GM18858 (cell line): ENCODE data around the gene KDM1A.
"Not testable (repeated sequence)": the region's sequence is repeated elsewhere in the genome, so short reads cannot be mapped to it uniquely, and the experiment has no call there.

ENCODE experiments used
- ATAC-seq: cut with Tn5 transposase; IDR thresholded peaks from one replicate; pipeline ENCODE4 v1.9.1; 2021; ENCODE audit not compliant: unreplicated experiment

Gene KDM1A

DNA sequence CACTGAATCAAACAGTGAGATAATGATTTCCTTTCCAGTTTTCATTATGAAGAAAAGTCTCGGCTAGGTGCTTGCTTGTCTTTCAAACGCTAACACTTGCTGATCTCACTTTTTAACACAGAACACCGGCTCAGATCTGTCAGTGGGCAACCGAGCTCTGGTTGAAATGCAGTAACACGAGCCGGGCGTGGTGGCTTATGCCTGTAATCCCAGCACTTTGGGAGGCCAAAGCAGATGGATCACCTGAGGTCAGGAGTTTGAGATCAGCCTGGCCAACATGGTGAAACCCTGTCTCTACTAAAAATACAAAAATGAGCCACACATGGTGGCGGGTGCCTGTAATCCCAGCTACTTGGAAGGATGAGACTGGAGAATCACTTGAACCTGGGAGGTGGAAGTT lies 9.2 kb upstream of the KDM1A start:
- ATAC-seq: not testable (repeated sequence)

DNA sequence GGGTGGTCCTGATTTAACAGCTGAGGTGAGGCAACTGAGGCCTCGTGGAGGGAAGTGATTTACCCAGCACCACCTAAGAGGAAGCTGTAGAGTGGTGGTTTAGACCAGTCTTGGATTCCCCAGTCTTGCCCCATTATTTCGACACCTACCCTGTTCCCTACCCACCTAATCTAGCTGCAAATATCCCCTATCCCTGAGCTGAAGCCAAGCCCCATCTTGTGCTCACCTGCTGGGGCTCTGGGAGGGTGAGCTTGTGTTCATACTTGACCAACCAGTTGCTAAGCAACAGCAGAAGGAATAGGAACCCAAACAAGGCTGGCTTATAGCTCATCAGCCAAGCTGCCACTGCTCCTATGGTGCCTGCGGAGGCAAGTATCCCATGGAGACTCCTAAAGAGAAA lies 5.6 kb upstream of the KDM1A start:
- ATAC-seq: no peak

DNA sequence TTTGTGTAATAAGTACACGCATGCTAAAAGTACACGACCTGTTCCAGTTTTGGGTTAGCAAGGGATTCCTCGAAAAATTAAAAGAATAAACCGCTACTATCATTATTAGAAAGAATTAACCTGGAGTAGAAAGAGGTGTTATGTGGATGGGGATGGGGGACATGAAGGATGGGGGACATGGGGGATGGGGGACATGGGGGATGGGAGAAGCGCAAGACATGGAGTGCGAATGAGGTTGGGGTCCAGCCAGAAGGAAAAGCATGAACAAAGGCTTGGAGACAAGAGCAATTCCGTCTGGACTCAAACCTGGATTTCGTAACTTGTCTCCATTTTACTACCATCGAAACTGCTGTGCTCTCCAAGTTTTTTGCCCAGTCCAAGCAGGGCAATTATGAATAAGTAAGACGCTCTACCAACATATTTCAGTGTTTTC lies 591 bp upstream of the KDM1A start:
- ATAC-seq: no peak

DNA sequence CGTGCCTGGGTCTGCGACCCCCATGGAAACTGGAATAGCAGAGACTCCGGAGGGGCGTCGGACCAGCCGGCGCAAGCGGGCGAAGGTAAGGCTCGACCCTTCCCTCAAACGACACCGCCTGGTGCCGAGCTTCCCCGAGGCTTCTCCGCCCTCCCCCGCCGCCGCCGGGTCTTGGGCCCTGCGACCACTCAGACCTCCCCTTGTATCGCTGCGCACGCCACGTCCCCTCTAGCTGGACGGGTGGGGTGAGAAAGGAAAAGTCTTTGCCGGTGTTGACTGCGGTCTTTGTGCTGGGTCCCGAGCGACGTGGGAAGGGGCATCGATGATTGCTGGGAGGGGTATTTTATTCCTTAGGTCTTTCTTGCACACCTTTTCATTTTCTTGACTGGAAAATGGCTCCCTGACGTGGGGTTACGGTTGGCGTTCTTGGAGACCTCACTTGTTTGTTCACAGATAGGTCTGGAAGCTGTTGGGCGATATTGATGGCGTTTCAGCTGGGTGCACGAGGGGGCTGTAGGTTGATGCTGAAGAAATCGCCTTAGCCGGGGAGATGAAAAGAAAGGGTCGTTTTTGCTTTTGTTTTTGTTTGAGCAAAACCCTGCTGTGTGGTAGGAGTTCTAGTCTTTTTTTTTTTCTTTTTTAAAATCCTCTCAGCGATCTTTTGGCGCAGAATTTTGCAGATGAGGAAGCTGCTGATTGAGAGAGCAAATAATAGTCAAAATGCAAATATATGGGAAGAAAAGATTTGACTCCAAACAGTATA lies 776 bp downstream of the KDM1A start:
- ATAC-seq: no peak

DNA sequence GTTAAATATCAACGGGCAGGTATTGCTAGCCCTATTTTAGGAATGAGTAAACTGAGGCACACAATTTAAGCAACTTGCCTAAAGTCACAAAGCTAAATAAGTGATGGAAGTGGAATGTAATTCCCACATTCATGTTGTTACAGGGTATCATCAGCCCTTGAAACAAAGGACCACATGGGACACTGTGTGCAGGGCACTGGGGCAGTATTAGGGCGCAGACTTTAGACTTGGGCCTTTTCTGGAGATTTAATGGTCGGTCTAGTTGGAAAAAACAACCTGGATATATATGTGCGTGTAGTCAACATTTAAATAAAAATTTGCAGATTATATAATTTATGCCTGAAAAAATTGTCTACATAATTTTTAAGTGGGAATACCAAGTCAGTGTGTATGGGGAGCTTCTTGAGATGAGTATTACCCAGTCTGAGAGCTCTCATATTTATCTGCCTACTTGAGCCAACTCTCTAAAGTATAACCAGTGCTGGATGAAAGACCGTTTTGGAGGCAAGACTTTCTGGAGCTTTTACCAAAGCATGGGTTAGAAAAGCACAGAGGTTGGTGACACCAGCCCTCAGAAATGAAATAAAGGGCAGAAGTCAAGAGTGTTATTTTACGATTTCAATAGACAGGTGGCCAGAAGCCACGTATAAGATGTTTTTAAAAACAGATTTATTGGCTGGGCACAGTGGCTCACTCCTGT lies 1.6 kb downstream of the KDM1A start:
- no peak for ATAC-seq

DNA sequence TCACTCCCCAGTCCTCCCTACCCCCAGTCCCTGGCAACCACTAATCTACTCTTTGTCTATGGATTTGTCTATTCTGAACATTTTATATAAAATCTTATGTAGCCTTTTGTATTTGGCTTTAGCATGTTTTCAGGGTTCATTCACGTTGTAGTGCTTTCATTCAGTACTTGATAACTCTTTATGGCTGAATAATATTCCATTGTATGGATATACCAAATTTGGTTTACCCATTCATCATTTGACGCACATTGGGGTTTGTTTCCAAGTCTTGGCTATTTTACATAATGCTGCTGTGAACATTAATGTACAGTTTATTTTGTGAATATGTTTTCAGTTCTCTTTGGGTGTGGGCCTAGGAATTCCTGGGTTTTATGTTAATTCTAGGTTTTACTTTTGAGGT lies 2.6 kb downstream of the KDM1A start:
- ATAC-seq: no peak

DNA sequence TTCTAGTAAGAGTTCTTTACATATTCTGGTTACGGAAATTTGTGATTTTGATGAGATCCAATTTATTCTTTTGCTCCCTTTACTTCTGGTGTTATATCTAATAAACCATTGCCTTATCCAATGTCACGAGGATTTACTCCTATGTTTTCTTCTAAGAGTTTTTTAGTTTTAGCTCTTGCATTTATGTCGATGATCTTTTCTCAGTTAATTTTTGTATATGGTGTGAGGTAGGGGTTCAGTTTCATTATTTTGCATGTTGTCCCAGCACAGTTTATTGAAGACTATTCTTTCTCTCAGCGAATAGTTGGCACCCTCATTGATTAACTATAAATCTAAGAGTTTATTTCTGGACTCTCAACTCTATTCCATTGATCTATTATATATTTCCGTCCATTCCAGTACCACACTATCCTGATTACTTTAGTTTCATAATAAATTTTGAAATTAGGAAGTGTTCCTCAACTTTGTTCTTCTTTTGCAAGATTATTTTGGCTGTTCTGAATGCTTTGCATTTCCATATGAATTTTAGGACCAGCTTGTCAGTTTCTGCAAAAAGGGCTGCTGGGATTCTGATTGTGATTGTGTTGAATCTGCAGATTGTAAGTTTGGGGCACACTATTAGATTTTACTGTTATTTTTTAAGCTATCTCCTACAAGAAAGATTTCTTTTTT lies 4.0 kb downstream of the KDM1A start:
- no peak for ATAC-seq

DNA sequence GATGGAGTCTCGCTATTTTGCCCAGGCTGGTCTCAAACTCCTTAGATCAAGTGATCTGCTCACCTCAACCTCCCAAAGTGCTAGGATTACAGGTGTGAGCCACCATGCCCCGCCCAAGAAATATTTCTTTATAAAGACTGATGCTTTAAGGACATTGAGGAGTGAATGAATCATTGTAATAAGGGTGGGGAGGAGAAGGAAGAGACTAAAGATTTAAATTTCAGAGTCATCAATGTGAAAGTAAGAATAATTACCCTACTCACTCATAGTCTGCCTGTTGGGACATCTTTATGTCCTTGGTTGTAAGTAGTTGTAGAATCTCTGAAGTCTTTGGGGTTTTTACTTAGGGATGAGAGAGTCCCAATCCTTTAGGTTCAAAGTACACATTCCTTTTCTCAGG lies 7.3 kb downstream of the KDM1A start:
- no peak for ATAC-seq

DNA sequence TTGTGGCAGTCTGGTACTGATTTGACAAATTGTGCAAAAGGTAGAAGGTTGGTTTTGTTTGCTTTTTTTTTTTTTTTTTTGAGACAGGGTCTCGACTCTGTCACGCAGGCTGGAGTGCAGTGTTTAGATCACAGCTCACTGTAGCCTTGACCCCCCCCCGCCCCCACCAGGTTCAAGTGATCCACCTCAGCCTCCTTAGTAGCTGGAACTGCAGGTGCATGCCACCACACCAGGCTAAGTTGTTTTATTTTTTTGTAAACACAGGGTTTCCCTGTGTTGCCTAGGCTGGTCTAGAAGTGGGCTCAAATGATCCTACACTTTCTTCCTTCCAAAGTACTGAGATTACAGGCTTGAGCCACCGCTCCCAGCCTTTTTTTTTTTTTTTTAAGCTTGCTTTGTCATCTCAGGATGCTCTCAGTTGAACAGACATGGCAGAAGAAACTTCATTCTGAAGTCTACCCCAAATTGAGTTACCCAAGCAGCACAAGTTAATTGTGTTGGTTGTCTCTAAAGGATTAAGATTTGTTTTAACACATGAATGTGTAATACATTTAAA lies 8.2 kb downstream of the KDM1A start:
- ATAC-seq: no peak

DNA sequence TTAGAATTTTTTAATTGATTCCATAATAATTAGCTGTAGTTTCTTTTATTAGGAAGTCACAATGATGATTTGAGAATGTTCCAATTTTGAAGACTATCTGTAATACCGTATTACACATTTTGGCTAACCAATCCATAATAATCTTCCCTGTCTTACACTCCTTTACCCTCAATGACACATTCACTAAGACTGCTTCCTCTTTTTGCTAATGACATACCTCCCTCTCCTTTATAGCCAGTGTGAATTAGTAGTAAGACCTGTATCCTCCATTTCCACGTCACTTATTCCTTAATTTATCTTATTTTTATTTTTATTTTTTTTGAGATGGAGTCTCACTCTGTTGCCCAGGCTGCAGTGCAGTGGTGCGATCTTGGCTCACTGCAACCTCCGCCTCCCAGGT lies 10.1 kb downstream of the KDM1A start:
- no peak for ATAC-seq

DNA sequence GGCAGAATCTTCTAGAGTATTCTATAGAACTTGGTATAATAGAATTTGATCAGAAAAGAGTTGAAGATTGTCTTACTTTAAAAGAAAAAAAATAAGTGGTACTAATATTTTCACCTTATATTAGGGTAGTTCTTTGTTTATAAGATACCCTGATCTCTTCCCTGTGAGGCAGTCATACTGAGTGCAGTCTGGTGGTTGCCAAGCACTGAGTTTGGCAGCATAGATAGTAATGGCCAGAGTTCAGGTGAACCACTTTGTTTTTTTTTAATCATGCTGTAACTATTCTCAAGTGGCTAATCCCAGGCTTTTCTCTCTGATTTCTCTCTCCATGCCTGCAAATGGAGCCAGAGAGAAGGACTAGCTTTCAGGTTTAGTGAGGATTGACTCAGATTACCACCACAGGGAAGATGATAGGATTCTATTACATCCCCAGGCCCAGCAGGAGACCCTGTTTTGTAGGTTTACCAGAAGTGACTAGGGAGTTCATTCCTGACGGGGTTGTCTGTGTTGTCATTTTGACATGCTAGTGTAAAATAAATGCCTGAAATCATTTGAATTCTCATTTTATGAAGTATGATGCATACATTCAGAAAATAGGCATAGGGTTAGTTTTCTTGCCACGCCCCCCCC lies 16.7 kb downstream of the KDM1A start:
- ATAC-seq: no peak

DNA sequence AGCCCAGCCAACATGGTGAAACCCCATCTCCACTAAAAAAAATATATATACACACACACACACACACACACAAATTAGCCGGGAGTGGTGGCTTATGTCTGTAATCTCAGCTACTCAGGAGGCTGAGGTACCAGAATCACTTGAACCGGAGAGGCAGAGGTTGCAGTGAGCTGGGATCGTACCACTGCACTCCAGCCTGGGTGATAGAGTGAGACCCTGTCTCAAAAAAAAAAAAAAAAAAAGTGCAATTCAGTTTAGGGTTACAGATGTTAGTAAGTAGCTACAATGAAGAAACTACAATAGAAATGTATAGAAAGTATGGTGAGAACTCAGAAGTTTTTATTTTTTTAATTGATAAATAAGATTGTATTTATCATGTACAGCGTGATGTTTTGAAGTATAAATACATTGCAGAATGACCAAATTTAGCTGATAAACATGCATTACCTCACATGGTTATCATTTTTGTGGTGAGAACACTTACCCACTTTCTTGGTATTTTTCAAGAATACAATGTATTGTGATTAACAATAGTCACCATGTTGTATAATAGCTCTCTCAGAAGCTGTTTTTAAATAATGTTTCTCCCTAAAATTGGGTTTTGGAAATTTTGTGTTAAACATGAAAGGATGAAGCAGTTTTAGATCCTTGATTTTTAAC lies 17.9 kb downstream of the KDM1A start:
- ATAC-seq: no peak

DNA sequence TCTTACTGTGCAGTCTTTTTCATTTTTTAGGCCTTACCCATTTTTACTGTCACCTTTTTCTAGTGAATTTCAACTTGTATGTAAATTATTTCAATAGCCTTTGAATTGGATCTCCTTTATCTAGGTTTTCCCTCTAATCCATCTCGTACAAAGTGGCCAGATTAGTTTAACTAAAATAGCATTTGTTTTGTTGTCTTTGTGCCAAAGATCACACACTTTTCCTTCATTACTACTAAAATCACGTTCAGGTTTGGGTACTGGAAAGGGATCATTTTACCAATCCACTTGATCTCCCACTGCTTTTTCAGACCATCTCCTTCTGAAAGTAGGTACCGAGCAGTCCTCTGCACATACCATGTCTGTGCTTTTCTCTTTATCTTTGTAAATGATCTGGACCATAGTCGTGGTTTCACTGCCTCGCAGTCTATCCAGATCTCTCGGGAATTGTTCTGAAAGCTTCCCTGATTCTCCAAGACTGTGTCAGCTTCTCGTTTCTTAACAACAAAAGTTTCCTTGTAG lies 20.1 kb downstream of the KDM1A start:
- no peak for ATAC-seq

DNA sequence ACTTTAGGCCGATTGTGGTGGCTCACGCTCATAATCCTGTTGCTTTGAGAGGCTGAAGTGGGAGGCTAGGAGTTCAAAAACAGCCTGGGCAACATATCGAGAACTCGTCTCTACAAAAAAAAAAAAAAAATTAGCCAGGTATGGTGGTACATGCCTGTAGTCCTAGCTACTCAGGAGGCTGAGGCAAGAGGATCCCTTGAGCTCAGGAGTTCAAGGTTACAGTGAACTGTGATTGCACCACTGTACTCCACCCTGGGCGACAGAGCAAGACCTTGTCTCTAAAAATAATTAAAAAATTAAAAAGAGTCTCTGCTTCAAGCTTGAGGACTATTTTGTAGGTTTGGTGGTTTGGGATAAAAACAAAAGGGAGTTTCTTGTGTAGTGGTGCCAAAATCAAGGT lies 21.2 kb downstream of the KDM1A start:
- ATAC-seq: no peak

DNA sequence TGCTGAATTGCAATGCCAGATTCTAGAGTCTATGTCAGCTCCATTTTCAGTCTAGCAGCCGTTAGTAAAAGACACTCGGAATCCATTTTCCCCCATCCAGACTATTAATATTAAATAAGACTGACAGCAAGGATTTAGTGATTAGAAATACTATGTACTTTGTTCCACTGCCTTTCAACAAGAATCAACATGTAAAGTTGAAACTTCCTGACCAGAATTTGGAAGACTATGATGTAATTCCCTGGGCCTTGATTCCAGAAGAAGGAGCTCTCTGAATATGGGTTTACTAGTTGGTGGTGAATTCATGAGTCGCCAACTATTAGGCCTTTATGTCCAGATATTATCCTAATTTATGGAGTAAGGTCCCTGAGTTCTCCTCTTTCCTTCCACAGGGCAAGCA lies 24.8 kb downstream of the KDM1A start:
- ATAC-seq: no peak

DNA sequence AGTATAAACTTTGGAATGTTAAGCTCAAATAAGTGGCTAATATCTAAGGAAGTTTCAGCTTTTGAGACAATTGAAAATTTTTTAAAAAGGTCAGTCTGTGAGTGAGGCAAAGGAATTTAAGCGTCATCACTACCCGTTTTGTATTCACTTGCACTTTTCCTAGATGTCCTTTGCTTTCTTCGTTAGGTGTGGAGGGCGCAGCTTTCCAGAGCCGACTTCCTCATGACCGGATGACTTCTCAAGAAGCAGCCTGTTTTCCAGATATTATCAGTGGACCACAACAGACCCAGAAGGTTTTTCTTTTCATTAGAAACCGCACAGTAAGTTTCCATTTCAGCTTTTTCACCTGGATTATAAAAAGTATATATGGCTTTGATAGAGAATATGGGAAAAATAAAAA lies 30.9 kb downstream of the KDM1A start:
- ATAC-seq: no peak

DNA sequence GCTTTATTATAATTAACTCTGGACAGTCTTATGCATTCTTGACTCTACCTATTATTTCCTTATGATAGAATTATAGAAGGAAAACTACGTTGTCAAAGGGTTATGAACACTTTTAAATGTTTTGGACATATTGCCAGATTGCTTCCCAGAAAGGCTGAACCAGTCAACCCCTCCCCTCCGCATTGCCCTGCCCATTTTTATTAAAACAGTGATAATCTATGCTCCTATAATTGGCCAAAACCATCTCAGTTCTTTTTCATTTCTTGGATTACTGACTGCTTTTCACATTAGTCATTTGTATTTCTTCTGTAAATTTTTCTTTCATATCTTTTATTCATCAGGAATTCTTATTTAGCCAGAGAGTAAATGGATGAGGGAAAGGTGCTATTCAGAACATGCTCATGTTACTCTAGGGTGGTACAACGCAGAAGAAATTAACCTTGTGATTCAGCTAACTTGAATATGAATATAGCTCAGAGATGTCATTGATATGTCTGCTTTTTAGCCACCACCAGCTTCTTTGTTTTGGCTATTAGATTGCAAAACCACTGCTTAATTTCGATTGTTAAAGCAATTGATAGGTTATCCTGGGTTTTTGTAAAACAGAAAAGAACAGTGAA lies 32.1 kb downstream of the KDM1A start:
- no peak for ATAC-seq

DNA sequence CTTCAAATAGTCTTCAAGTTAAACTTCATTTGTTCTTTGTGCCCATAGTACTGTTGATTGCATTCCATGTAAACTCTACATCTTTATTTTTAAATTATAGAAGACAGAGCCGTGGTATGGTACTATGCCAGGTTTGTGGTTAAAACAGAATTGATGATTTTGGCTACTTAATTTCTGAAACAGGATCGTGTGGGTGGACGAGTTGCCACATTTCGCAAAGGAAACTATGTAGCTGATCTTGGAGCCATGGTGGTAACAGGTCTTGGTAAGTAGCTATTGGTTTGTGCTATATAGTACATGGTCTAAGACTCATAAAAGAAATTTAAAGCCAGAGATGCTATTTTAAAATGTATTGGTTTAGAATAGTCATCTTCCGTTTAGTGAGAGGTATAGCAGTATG lies 38.0 kb downstream of the KDM1A start:
- no peak for ATAC-seq

DNA sequence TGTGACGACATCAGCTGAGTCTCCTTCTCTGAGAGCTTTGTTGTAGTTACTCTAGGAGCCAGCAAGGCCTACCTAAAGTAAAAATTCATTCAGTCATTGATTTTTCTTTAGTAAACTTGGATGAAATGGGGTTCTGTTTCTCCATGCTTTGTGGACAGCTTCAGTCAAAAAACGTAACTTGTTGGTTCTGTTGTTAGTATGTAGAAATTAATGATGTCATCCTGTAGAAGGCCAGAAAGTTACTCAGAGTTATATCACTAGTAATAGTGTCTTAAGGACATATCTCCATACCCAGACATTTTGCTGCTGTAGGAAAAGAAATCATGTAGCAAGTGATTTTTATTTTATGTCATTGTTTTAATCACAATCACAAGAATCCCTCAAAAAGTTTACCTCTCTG lies 43.0 kb downstream of the KDM1A start:
- ATAC-seq: no peak

DNA sequence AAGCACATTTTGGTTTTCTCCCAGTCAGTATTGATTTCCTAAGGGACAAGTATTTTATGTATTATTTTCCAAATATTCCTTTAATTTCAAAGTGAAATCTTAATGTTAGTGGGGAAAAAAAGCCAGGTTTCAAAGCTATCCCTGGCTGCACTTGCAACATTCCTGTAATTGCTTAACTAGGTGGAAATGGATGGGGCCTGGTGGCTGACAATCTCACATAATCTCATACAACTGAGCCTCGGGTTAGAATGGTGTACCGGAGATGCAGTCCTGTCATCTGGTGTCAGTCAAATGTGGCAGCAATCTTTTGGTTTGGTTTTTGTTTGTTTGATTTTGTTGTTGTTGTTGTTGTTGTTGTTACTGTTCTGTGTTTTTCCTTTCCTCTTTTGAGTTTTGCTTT lies 46.1 kb downstream of the KDM1A start:
- no peak for ATAC-seq
